Activated gamma-delta T cell treated with anti-CD3 and anti-CD28 coated beads, Interleukin-2, amount 50 U/mL, for 16 hours (primary cell): ENCODE results near the gene DENND2D.

ENCODE experiments used
- DNase-seq: peaks from one replicate; pipeline ENCODE4 v3.0.0-alpha.2; 2020; ENCODE audit warnings: low read depth

DENND2D gene

DNA sequence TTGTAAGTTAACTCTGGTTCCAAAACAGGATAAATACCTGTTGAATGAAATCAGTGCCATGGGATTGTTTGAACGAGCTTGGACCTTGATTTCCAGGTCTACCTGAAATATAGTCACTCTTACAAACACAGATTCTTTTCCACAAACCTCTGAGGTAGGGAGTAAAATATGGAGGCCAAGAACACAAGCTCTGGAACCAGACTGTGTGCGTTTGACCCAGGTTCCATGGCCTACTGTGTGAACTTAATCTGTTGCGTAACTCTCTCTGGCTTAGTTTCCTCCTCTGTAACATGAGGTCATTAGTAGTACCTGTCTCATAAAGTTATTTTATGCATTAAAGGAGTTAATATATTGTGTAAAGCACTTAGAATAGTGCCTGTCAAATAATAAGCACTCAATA is 25.1 kb downstream of the DENND2D start:
- no peak for DNase-seq

- no peak for DNase-seq
These were observed 26.4 kb downstream of the DENND2D start for GRCh38 chr1:111174070-111174469.

GRCh38 chr1:111172463-111172862 is 28.0 kb downstream of the DENND2D start:
- no peak for DNase-seq

DNA sequence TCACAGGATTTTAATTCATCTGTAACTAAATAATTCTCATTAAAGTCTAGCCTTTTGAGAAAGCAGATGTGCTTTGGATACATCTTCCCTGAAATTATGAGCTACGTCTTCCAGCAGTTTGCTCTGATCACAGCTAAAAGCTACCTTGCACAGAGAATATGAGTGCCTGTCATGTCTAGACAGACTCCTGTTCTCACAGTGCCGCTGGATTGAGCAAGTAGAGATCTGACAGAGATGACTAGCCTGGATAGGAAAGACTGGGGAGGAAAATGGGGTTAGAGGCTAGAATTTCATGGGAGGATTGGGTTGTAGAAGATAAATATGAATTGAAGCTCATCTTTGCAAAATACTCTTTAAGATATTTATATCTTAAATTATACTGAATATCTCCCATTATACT is 36.3 kb downstream of the DENND2D start:
- no peak for DNase-seq

GRCh38 chr1:111163363-111163762 is 37.1 kb downstream of the DENND2D start:
- DNase-seq, result no peak

- no peak for DNase-seq
These were observed 38.0 kb downstream of the DENND2D start for GRCh38 chr1:111162488-111162880.

- DNase-seq, result no peak
These were observed 38.5 kb downstream of the DENND2D start for GRCh38 chr1:111161843-111162487.

DNA sequence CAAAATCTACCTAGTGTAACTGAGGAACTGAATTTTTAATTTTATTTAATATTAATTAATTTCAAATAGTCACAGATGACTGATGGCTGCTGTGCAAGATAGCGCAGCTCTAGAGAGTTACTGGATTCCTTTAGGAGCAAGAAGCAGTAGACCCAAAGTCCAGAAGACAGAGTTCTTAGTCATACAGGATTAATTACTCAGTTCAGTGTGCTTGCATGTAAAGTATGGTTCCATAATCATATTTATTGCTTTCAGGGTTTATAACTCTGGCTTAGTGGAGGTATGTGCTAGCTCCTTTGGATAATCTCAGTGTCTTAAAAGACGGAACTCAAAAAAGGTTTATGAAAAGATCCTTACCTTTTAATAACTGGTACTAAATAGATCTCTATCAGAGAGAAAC is 43.0 kb downstream of the DENND2D start:
- DNase-seq, result no peak

GRCh38 chr1:111154021-111154999 is 46.1 kb downstream of the DENND2D start:
- no peak for DNase-seq

GRCh38 chr1:111151838-111152237 is 48.6 kb downstream of the DENND2D start:
- no peak for DNase-seq

DNA sequence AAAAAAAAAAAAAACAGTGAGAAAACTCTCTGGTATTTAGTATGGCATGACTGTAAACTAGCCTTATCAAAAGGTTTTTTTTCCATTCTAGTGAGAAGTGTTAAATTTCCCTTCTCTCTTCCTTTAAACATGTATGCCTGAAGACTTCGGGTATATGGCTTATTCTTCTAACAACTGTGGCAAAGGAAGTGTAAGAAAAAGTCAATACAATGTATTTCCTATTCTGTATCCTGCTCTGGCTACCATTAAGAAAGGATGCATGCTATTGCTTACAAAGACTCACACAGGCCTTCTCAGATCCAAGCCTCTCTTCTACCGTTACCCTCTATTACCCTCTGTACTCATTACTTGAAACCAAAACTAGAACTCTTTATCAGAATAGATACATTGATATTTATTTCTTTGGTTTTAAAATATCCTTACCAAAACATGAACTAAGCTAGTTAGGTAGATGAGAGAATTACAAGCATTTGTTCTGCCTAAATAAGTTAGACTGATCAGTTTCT is 52.0 kb downstream of the DENND2D start:
- DNase-seq, result no peak

- no peak for DNase-seq
These were observed 52.5 kb downstream of the DENND2D start for GRCh38 chr1:111147948-111148347.

GRCh38 chr1:111145963-111146768 is 54.3 kb downstream of the DENND2D start:
- DNase-seq, result no peak

GRCh38 chr1:111145542-111145941 is 54.9 kb downstream of the DENND2D start:
- DNase-seq, result no peak

DNA sequence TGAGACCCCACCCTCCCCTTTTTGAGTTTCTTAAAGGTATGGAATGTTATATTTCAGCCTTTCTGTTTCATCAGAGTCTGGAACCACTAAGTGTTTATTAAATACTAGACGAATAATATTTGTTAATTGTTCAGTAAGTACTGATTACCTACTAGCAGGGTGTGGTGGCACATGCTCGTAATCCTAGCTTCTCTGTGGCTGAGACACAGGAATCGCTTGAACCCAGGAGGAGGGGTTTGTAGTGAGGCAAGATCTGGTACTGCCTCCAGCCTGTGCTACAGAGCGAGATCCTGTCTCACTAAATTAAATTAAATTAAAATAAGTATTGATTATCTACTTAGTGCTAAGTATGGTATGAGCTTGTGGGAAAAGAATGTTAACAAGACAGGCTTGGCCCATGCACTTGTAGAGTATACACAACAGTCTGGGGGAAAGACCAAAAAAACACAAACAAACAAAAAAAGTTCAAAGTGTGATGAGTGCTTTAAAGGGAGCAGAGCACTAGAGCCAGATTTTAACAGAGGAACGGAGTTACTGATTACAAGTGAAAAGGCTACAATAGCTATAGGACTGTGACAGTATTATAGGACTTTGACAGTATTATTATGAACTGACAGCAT is 58.0 kb downstream of the DENND2D start:
- no peak for DNase-seq

- DNase-seq, result no peak
These were observed 58.9 kb downstream of the DENND2D start for GRCh38 chr1:111141245-111142220.

DNA sequence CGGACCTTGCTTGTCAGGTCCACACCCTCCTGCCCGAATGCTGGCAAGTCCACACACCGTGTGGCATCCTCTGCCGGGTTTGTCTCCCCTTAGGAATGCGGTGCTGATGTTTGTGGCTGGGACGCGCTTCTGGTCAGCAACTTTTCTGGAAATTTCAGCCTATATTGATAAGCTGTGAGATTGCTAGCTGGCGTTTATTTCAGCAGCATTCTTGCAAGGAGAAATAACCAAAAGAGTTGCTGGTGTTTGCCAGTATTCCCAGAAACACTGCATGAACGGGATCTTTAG is 59.8 kb downstream of the DENND2D start:
- no peak for DNase-seq

DNA sequence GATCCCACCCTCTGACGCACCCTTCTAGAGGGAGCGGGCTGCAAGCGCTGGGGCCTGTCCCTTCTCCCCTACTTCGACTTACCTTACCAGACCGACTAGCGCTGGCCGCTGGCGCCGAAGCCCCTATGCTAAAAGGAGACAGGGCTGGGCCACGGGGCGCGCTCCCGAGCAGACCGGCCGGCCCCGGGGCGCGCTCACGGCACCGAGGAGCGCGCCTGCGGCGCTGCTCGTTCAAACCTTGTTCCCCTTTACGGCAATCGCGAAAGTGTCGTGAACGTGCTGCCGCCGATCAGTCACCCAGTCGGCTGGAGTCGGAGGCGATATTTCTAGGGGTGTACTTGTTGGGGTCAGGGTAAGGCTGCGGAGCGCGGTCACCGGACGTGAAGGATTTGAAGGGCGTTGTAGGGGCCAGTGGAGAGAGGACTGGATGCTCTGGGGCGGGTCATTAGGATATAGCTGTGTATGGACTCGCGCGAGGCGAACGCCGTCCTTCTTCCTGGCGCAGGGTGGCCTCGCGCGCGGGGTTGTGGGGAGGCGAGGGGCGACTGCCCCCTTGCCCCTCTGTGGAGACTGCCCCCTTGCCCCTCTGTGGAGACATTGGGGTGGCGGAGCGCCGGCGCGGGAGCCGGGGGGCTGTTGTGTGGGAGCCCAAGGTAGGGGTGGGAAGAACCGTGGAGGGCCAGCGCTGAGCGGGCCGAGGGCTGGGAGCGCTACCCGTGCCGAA is 60.3 kb downstream of the DENND2D start, which contains the start of the genes CEPT1 and DRAM2:
TSS of gene CEPT1 (plus strand) at position 268 of the 724 bp plus-strand sequence. CDS start 7,492 bp downstream, outside the sequence.
TSS of gene DRAM2 (minus strand) at position 138 of the 724 bp plus-strand sequence. CDS start 8,539 bp downstream, outside the sequence.
- DNase-seq, result peak; percentile 89

DNA sequence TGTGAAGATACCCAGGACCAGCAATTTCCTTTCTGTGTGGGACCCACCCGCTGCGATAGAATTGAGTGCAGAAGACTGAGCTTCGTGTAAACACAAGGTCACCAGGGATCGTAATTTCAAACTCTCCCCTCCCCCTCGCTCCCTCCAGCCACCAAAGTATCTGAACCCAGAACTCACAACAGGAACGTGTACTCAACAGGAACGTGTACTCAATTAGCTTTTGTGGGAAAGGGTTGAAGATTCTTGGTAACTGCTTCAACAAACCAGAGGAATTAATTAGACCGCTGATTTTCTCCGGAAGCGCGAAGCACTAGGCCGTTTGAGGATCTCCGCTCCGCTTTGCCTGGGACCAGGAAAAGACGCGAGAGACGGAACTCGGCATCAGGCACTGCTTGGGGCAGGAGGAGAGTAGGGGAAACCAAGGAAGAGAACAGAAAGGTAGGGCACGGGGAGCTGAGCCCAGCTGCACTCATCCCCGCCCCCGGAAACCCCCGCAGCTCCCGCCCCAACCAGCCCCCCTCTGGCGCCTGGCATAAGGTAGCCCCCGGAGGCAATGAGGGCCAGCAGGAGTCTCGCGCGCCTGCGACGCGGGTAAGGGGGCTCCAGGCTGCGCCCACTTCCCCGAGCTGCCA is 61.0 kb downstream of the DENND2D start:
- DNase-seq, result no peak
